ENCODE data around the gene NPBWR2.
"Not testable (repeated sequence)": the region's sequence is repeated elsewhere in the genome, so short reads cannot be mapped to it uniquely, and the experiment has no call there.

DNA sequence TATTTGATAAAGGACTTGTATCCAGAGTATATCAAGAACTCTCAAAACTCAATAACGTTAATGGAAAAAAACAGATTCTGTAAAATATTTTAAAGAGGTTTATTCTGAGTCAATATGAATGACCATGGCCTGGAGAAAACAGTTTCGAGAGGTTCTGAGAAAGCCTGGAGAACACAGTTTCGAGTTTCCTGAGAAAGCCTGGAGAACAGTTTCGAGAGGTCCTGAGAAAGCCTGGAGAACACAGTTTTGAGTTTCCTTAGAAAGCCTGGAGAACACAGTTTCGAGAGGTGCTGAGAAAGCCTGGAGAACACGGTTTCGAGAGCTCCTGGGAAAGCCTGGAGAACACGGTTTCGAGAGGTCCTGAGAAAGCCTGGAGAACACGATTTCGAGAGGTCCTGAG, 15.6 kb upstream of the NPBWR2 start:
- TF ChIP-seq POLR2A, POLR2AphosphoS5 (IDR thresholded peaks at IDR 0.05): not testable (repeated sequence)
- TF ChIP-seq, protein P1, sequence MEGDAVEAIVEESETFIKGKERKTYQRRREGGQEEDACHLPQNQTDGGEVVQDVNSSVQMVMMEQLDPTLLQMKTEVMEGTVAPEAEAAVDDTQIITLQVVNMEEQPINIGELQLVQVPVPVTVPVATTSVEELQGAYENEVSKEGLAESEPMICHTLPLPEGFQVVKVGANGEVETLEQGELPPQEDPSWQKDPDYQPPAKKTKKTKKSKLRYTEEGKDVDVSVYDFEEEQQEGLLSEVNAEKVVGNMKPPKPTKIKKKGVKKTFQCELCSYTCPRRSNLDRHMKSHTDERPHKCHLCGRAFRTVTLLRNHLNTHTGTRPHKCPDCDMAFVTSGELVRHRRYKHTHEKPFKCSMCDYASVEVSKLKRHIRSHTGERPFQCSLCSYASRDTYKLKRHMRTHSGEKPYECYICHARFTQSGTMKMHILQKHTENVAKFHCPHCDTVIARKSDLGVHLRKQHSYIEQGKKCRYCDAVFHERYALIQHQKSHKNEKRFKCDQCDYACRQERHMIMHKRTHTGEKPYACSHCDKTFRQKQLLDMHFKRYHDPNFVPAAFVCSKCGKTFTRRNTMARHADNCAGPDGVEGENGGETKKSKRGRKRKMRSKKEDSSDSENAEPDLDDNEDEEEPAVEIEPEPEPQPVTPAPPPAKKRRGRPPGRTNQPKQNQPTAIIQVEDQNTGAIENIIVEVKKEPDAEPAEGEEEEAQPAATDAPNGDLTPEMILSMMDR (IDR thresholded peaks at IDR 0.05): not testable (repeated sequence)
